B cell (primary cell): ENCODE results near the gene CLASP1.

Source experiments
- CTCF ChIP-seq: fragments of 200-600 bp; IDR thresholded peaks from one replicate; pipeline ENCODE4 v1.8.0; 2022; ENCODE audit warnings: antibody characterized with exemption, mild to moderate bottlenecking
- EZH2 ChIP-seq: IDR thresholded peaks from 2 replicates; pipeline ENCODE4 v1.6.1; 2012; ENCODE audit warnings: borderline replicate concordance, low read depth, mild to moderate bottlenecking, moderate library complexity, low read length; ENCODE audit not compliant: insufficient read depth, poor library complexity, severe bottlenecking

GRCh38 chr2:121613152-121613551, 36.1 kb downstream of the CLASP1 start:
- TF ChIP-seq CTCF (no peak), EZH2 (no peak)
